ENCODE measurements around the gene TIMP4. TPM values are rescaled to one million over a fixed set of nuclear protein-coding genes. Genes with fewer than 3 reads are reported as not detected.

The TIMP4 gene
- total and polyA plus RNA-seq, 3 donors from 2014 or later, result 0.95 to 3.3 (median 1.3) TPM

DNA sequence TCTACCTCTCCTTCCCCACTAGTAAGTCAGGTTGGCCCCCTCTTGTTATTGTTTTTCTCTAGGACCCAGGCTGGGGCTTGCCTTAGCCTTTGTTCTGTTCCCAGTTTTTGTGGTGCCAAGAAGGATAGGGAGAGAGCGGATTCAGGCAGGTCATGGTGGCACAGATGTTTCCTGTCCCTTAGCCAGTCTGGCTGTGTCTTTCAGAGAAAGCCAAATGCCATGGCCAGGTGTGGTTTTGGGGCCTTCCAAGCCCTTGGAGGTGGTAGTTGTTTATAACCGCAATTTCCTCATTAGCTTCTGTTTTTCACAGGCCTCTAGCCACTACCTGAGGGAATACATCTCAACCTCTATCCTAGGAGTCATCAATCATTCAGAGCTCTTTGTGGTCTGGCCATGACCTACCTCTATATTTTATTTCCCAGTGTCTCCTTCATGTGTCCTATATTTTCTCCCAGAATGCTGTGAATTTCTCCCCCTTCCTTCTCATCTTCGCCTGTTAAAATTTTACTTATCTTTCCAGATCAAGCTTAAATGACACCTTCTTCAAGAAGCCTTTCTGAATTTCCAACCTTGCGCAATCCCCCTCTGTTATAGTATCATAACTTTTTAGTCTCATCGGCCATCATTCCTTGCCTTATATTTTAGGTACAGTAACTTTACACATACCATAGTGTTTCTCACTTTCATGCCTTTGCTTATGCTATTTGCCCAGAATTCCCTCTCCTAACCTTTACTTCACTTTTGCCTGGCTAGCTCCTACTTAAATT lies 38.2 kb downstream of the TIMP4 start:
- no peak for DNase-seq
- Histone ChIP-seq H3K9me3 (no peaks in the 10 kb centered on the region), H3K4me1 (no peaks in the 10 kb centered on the region), H3K27ac (no peak overlapping the region), H3K36me3 (ENCODE audit: low read depth, missing control alignments) (no peaks in the 10 kb centered on the region), H3K4me3 (no peak overlapping the region), H3K27me3 (no peaks in the 10 kb centered on the region)
- 81 to 84% methylated on average over 5 of the region's 5 CpGs for WGBS, 2 donors
- intact Hi-C loops (cut with DNase I; ENCODE audit: low total_unique reads), result no loop called here
- TF ChIP-seq CTCF (IDR thresholded peaks at IDR 0.05) (no peak), POLR2A (IDR thresholded peaks at IDR 0.05) (no peak)

GRCh38 chr3:12117473-12117872 lies 41.2 kb downstream of the TIMP4 start:
- H3K27ac ChIP-seq, result no peak overlapping the region
- no peaks in the 10 kb centered on the region for H3K4me1 ChIP-seq
- no peaks in the 10 kb centered on the region for H3K9me3 ChIP-seq
- TF ChIP-seq CTCF (IDR thresholded peaks at IDR 0.05) (no peak), POLR2A (IDR thresholded peaks at IDR 0.05) (no peak)
- no peak for DNase-seq
- intact Hi-C loops (cut with DNase I; ENCODE audit: low total_unique reads), result no loop called here
- no peaks in the 10 kb centered on the region for H3K27me3 ChIP-seq
- no peaks in the 10 kb centered on the region for H3K36me3 ChIP-seq (ENCODE audit: low read depth, missing control alignments)
- H3K4me3 ChIP-seq, result no peak overlapping the region

DNA sequence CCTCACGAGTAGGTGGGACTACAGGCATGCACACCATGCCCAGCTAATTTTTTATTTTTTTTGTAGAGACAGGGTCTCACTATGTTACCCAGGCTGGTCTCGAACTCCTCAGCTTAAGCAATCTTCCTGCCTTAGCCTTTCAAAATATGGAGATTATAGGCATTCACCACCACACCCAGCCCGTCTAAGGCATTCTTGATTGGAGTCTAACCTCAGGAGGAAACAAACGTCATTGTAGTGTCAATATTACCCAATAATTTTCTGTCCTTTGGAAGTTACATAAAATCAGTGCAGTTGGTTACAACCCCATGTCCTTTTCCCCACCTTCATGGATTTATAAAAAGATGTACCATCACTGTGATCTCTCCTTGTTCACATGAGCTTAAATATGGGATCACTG lies 41.8 kb downstream of the TIMP4 start:
- TF ChIP-seq POLR2A (IDR thresholded peaks at IDR 0.05), result no peak
- TF ChIP-seq CTCF (IDR thresholded peaks at IDR 0.05), result no peak

DNA sequence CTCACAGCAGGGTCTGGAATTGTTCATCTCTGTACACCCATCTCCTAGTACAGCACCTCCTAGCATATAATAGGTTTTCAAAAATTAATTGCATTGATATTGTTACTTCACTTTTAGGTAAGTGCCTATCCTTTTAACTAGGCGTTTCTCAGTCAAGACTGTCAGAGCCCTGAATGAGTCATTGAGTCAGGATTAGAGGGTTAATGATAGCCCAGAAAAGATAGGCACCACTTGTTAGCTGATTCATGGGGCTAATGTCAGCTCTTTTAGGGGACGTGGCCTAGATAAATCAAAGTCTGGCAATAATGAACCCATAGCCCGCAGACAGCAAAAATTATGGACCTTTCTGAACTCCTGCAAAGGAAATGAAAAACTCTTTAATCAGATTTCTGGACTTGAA lies 42.9 kb downstream of the TIMP4 start:
- intact Hi-C loops (cut with DNase I; ENCODE audit: low total_unique reads), result no loop called here
- TF ChIP-seq CTCF (IDR thresholded peaks at IDR 0.05) (no peak), POLR2A (IDR thresholded peaks at IDR 0.05) (no peak)
- Histone ChIP-seq H3K36me3 (ENCODE audit: low read depth, missing control alignments) (no peaks in the 10 kb centered on the region), H3K27me3 (no peaks in the 10 kb centered on the region), H3K27ac (no peak overlapping the region), H3K4me3 (no peak overlapping the region), H3K9me3 (no peaks in the 10 kb centered on the region), H3K4me1 (no peaks in the 10 kb centered on the region)
- no peak for DNase-seq
- 62 to 65% methylated on average over 3 of the region's 3 CpGs for WGBS, 2 donors

More for the DNA sequence above, 41.8 kb downstream of the TIMP4 start:
- Histone ChIP-seq H3K9me3 (no peaks in the 10 kb centered on the region), H3K36me3 (ENCODE audit: low read depth, missing control alignments) (no peaks in the 10 kb centered on the region), H3K27me3 (no peaks in the 10 kb centered on the region), H3K4me1 (no peaks in the 10 kb centered on the region), H3K27ac (no peak overlapping the region), H3K4me3 (no peak overlapping the region)
- intact Hi-C loops (cut with DNase I; ENCODE audit: low total_unique reads), result no loop called here
- WGBS, 2 donors, result 81 to 87% methylated on average over 4 of the region's 4 CpGs
- no peak for DNase-seq

- intact Hi-C loops (cut with DNase I; ENCODE audit: low total_unique reads), result no loop called here
- no peak for DNase-seq
- Histone ChIP-seq H3K4me3 (no peak overlapping the region), H3K27me3 (no peaks in the 10 kb centered on the region), H3K4me1 (no peaks in the 10 kb centered on the region), H3K36me3 (ENCODE audit: low read depth, missing control alignments) (no peaks in the 10 kb centered on the region), H3K9me3 (no peaks in the 10 kb centered on the region), H3K27ac (no peak overlapping the region)
- 85 to 86% methylated on average over 3 of the region's 3 CpGs for WGBS, 2 donors
- TF ChIP-seq POLR2A (IDR thresholded peaks at IDR 0.05) (no peak), CTCF (IDR thresholded peaks at IDR 0.05) (no peak)
These were observed 43.6 kb downstream of the TIMP4 start for GRCh38 chr3:12115104-12115503.

Data from testis (tissue), 3 donors.